HG02943 (cell line): ENCODE measurements around the gene PFKFB2.

Experiments used
- ATAC-seq: cut with Tn5 transposase; IDR thresholded peaks from one replicate; pipeline ENCODE4 v1.9.1; 2021; ENCODE audit warnings: mild to moderate bottlenecking, low read depth, moderate library complexity; ENCODE audit not compliant: unreplicated experiment

The PFKFB2 gene

GRCh38 chr1:207052911-207053769 lies at the start of gene PFKFB2:
TSS of gene PFKFB2 (plus strand) at chr1:207053275. CDS start at chr1:207054718, 1,443 bp downstream.
- ATAC-seq, result peak; percentile 78

- no peak for ATAC-seq
These were observed 47.9 kb upstream of the PFKFB2 start for GRCh38 chr1:207004931-207005830.

GRCh38 chr1:207006083-207006482 lies 47.0 kb upstream of the PFKFB2 start:
- no peak for ATAC-seq

GRCh38 chr1:207006914-207007313 lies 46.2 kb upstream of the PFKFB2 start:
- ATAC-seq, result no peak

- ATAC-seq, result no peak
These were observed 45.6 kb upstream of the PFKFB2 start for GRCh38 chr1:207007352-207008033.

GRCh38 chr1:207009182-207009850 lies 43.8 kb upstream of the PFKFB2 start:
- no peak for ATAC-seq

- no peak for ATAC-seq
These were observed 43.1 kb upstream of the PFKFB2 start for GRCh38 chr1:207009945-207010344.

- ATAC-seq, result no peak
These were observed 42.3 kb upstream of the PFKFB2 start for GRCh38 chr1:207010726-207011125.

- ATAC-seq, result no peak
These were observed 39.6 kb upstream of the PFKFB2 start for GRCh38 chr1:207013321-207014085.

- no peak for ATAC-seq
These were observed 38.3 kb upstream of the PFKFB2 start for GRCh38 chr1:207014728-207015127.

GRCh38 chr1:207015791-207016190 lies 37.3 kb upstream of the PFKFB2 start:
- no peak for ATAC-seq

GRCh38 chr1:207017615-207018559 lies 35.2 kb upstream of the PFKFB2 start:
- no peak for ATAC-seq

- no peak for ATAC-seq
These were observed 34.4 kb upstream of the PFKFB2 start for GRCh38 chr1:207018707-207019106.

- ATAC-seq, result no peak
These were observed 33.9 kb upstream of the PFKFB2 start for GRCh38 chr1:207019161-207019560.

GRCh38 chr1:207019661-207020060 lies 33.4 kb upstream of the PFKFB2 start:
- ATAC-seq, result no peak

- ATAC-seq, result no peak
These were observed 32.9 kb upstream of the PFKFB2 start for GRCh38 chr1:207020065-207020708.

- no peak for ATAC-seq
These were observed 32.4 kb upstream of the PFKFB2 start for GRCh38 chr1:207020709-207021107.
